H1 (cell line): ENCODE data around the gene HARS1. TPM values are rescaled to one million over a fixed set of nuclear protein-coding genes. Genes with fewer than 3 reads are reported as not detected.

ENCODE experiments used
- CTCF ChIA-PET: fragments of 300-600 bp; sonication (Branson Sonifier 250); formaldehyde crosslinking; loops from one replicate; lab custom pipeline; 2021; ENCODE audit not compliant: partially characterized antibody; lab: Charles Lee
- POLR2A ChIA-PET: fragments of 300-600 bp; sonication (Branson Sonifier 250); formaldehyde crosslinking; loops from one replicate; lab custom pipeline; 2021; ENCODE audit warnings: inconsistent platforms; ENCODE audit not compliant: partially characterized antibody; lab: Charles Lee
- DNase-seq, 2 experiments: peaks; one replicate each; pipeline versions ENCODE4 v3.0.0 to v3.0.0-alpha.2; 2010 to 2022; ENCODE audit warnings: low spot score in 2 of 2, low read depth in 1 of 2, mixed read lengths in 1 of 2
- FAIRE-seq: peaks from 2 replicates; lab custom pipeline; 2011; peaks lifted over from hg19 to GRCh38; lab: Jason Lieb, UNC
- H2AFZ ChIP-seq: 2 replicates; pipeline ENCODE4 v1.8.1; 2012; ENCODE audit warnings: low read length, inconsistent platforms
- H2AK5ac ChIP-seq: 2 replicates; pipeline ENCODE4 v1.6.1; 2013; ENCODE audit warnings: low read depth, low read length
- H2BK120ac ChIP-seq: replicated peaks from 2 replicates; pipeline ENCODE3; 2013; ENCODE audit warnings: low read depth, low read length, inconsistent platforms
- H2BK12ac ChIP-seq: 2 replicates; pipeline ENCODE4 v1.6.1; 2013; ENCODE audit warnings: low read depth, low read length
- H2BK15ac ChIP-seq: 2 replicates; pipeline ENCODE4 v1.6.1; 2013; ENCODE audit warnings: low read length
- H2BK20ac ChIP-seq: 2 replicates; pipeline ENCODE4 v1.6.1; 2013; ENCODE audit warnings: low read length
- H2BK5ac ChIP-seq: 2 replicates; pipeline ENCODE4 v1.6.1; 2013; ENCODE audit warnings: low read depth, low read length
- H3K14ac ChIP-seq: 2 replicates; pipeline ENCODE4 v1.6.1; 2013; ENCODE audit warnings: inconsistent platforms; ENCODE audit not compliant: insufficient read length
- H3K18ac ChIP-seq: 2 replicates; pipeline ENCODE4 v1.6.1; 2013; ENCODE audit warnings: low read length; ENCODE audit errors: extremely low read depth
- H3K23ac ChIP-seq: 2 replicates; pipeline ENCODE4 v1.6.1; 2013; ENCODE audit warnings: inconsistent platforms; ENCODE audit not compliant: insufficient read length
- H3K23me2 ChIP-seq: 2 replicates; pipeline ENCODE4 v1.6.1; 2013; ENCODE audit warnings: low read depth, low read length
- H3K27ac ChIP-seq: 2 replicates; pipeline ENCODE4 v1.6.1; 2011; ENCODE audit warnings: low read depth, low read length, inconsistent platforms
- H3K27me3 ChIP-seq, 4 experiments: replicated peaks in 1 of 4; 1 replicate in 1 of 4; 2 replicates in 3 of 4; pipeline versions ENCODE4 v1.6.1 to v1.8.1; 2011 to 2013; ENCODE audit warnings: low read length in 3 of 4, mild to moderate bottlenecking in 3 of 4, inconsistent platforms in 2 of 4, mixed read lengths in 2 of 4, moderate library complexity in 1 of 4; ENCODE audit not compliant: control insufficient read depth in 3 of 4, insufficient read depth in 3 of 4; ENCODE audit errors: extremely low read depth in 1 of 4
- H3K36me3 ChIP-seq, 4 experiments: 2 replicates each; pipeline versions ENCODE4 v1.6.1 to v1.8.1; 2011 to 2013; ENCODE audit warnings: mild to moderate bottlenecking in 4 of 4, low read length in 3 of 4, moderate library complexity in 2 of 4, control low read depth in 1 of 4, inconsistent platforms in 1 of 4; ENCODE audit not compliant: insufficient read depth in 4 of 4, control insufficient read depth in 2 of 4
- H3K4ac ChIP-seq: replicated peaks from 2 replicates; pipeline ENCODE3; 2013; ENCODE audit warnings: low read length, low read depth, mixed read lengths, inconsistent platforms; ENCODE audit not compliant: insufficient read length
- H3K4me1 ChIP-seq, 4 experiments: replicated peaks in 1 of 4; 1 replicate in 1 of 4; 2 replicates in 3 of 4; pipeline versions ENCODE4 v1.6.1 to v1.8.1; 2011 to 2013; ENCODE audit warnings: low read length in 3 of 4, inconsistent platforms in 2 of 4, mixed read lengths in 1 of 4; ENCODE audit not compliant: insufficient read depth in 4 of 4, control insufficient read depth in 3 of 4
- H3K4me2 ChIP-seq, 2 experiments: 2 replicates each; pipeline versions ENCODE4 v1.6.1 to v1.8.1; 2011 to 2013; ENCODE audit warnings: low read depth in 2 of 2, low read length in 2 of 2, control low read depth in 1 of 2, inconsistent platforms in 1 of 2, mild to moderate bottlenecking in 1 of 2; ENCODE audit not compliant: insufficient read depth in 1 of 2
- H3K4me3 ChIP-seq, 4 experiments: fragments of 200-600, 300-600 bp in 1 of 4; sonication (generic), shearing (Covaris generic), sonication (Bioruptor Twin) in 1 of 4; 2 replicates each; pipeline versions ENCODE4 v1.5.1 to v1.8.1; 2011 to 2016; ENCODE audit warnings: low read length in 4 of 4, low read depth in 3 of 4, control low read depth in 2 of 4, inconsistent platforms in 2 of 4, mild to moderate bottlenecking in 2 of 4, mixed read lengths in 1 of 4, moderate library complexity in 1 of 4; ENCODE audit not compliant: insufficient read depth in 2 of 4; ENCODE audit errors: extremely low read depth in 1 of 4
- H3K56ac ChIP-seq: replicated peaks from 2 replicates; pipeline ENCODE3; 2013; ENCODE audit warnings: low read depth, mild to moderate bottlenecking, mixed read lengths, low read length, inconsistent platforms; ENCODE audit not compliant: insufficient read length
- H3K79me1 ChIP-seq: 2 replicates; pipeline ENCODE4 v1.6.1; 2013; ENCODE audit warnings: low read depth, low read length, control low read depth
- H3K79me2 ChIP-seq, 2 experiments: 2 replicates each; pipeline versions ENCODE4 v1.6.1 to v1.8.1; 2012 to 2013; ENCODE audit warnings: low read length in 2 of 2, mild to moderate bottlenecking in 2 of 2, inconsistent platforms in 1 of 2; ENCODE audit not compliant: insufficient read depth in 2 of 2, control insufficient read depth in 1 of 2
- H3K9ac ChIP-seq, 4 experiments: replicated peaks in 1 of 4; 1 replicate in 1 of 4; 2 replicates in 3 of 4; pipeline versions ENCODE4 v1.6.1 to v1.8.1; 2011 to 2013; ENCODE audit warnings: low read depth in 3 of 4, low read length in 3 of 4, control low read depth in 2 of 4, mild to moderate bottlenecking in 2 of 4, moderate library complexity in 2 of 4, inconsistent platforms in 1 of 4; ENCODE audit errors: extremely low read depth in 1 of 4
- H3K9me3 ChIP-seq, 2 experiments: 2 replicates each; pipeline versions ENCODE4 v1.6.1 to v1.8.1; 2012 to 2013; ENCODE audit warnings: mild to moderate bottlenecking in 2 of 2, moderate library complexity in 2 of 2, control low read depth in 1 of 2, inconsistent platforms in 1 of 2, low read depth in 1 of 2, low read length in 1 of 2, mixed read lengths in 1 of 2; ENCODE audit not compliant: insufficient read depth in 2 of 2
- H4K20me1 ChIP-seq, 2 experiments: replicated peaks in 1 of 2; 2 replicates each; pipeline versions ENCODE3 to v1.8.1; 2011 to 2013; ENCODE audit warnings: inconsistent platforms in 2 of 2, low read length in 2 of 2, mild to moderate bottlenecking in 1 of 2; ENCODE audit not compliant: insufficient read depth in 2 of 2, control insufficient read depth in 1 of 2
- H4K5ac ChIP-seq: 2 replicates; pipeline ENCODE4 v1.6.1; 2013; ENCODE audit warnings: low read length, low read depth, mixed read lengths, inconsistent platforms; ENCODE audit not compliant: insufficient read length
- H4K8ac ChIP-seq: 2 replicates; pipeline ENCODE4 v1.8.0; 2013; ENCODE audit warnings: mild to moderate bottlenecking, moderate library complexity, low read length, inconsistent platforms; ENCODE audit not compliant: insufficient read depth; ENCODE audit errors: extremely low read depth
- H4K91ac ChIP-seq: replicated peaks from 2 replicates; pipeline ENCODE3; 2013; ENCODE audit warnings: low read length, mixed read lengths, inconsistent platforms; ENCODE audit not compliant: insufficient read length
- EGR1 ChIP-seq: IDR thresholded peaks from 2 replicates; pipeline ENCODE4 v1.6.1; 2011; ENCODE audit warnings: low read depth, low read length, borderline replicate concordance
- HDAC2 ChIP-seq, 2 experiments: fragments of 300-600 bp in 1 of 2; sonication (generic) in 1 of 2; IDR thresholded peaks; 2 replicates each; pipeline ENCODE4 v1.6.1; 2011 to 2012; ENCODE audit warnings: low read depth in 2 of 2, low read length in 2 of 2, mild to moderate bottlenecking in 2 of 2, moderate library complexity in 2 of 2, borderline replicate concordance in 1 of 2, inconsistent platforms in 1 of 2
- POLR2AphosphoS5 ChIP-seq: IDR thresholded peaks from 2 replicates; pipeline ENCODE4 v1.6.1; 2011; ENCODE audit warnings: low read depth, low read length
- RFX5 ChIP-seq: IDR thresholded peaks from 2 replicates; pipeline ENCODE4 v1.6.1; 2011; ENCODE audit warnings: low read depth, low read length, improper control_type of control experiment, borderline replicate concordance
- SAP30 ChIP-seq: fragments of 300-600 bp; sonication (generic); IDR thresholded peaks from 2 replicates; pipeline ENCODE4 v1.7.1; 2012; ENCODE audit warnings: low read length, moderate library complexity, mild to moderate bottlenecking, inconsistent platforms; ENCODE audit not compliant: insufficient read depth, insufficient replicate concordance
- SIX5 ChIP-seq: IDR thresholded peaks from 2 replicates; pipeline ENCODE4 v1.6.1; 2011; ENCODE audit warnings: mild to moderate bottlenecking, low read depth, low read length
- YY1 ChIP-seq: IDR thresholded peaks from 2 replicates; pipeline ENCODE4 v1.6.1; 2011; ENCODE audit warnings: low read depth, mild to moderate bottlenecking, low read length
- WGBS, 2 experiments: shearing (Covaris generic) in 1 of 2; methylation state at CpG; one replicate each; pipeline versions ENCODE4 v1.1.6 to v1.1.7; 2013 to 2015; ENCODE audit warnings: low lambda C conversion rate in 2 of 2, mixed read lengths in 2 of 2, inconsistent platforms in 1 of 2, low coverage in 1 of 2, missing lambda C conversion rate in 1 of 2; ENCODE audit not compliant: insufficient replicate concordance in 2 of 2, insufficient coverage in 1 of 2, insufficient read length in 1 of 2; ENCODE audit errors: extremely low coverage in 1 of 2, missing lambda C conversion rate in 1 of 2; 5-methylcytosine and 5-hydroxymethylcytosine counted together
- polyA plus RNA-seq, 7 experiments: library from polyadenylated mRNA; depleted of rRNA in 3 of 7; stranded (reverse) in 5 of 7; unstranded in 2 of 7; fragments of >200 nt in 5 of 7; fragments of 200-250 nt in 2 of 7; gene quantifications; 1 replicate in 5 of 7; 2 replicates in 1 of 7; 4 replicates in 1 of 7; pipeline versions ENCODE4 v1.2.1 to v1.2.3, GENCODE V29; 2011 to 2013; ENCODE audit warnings: missing spikeins in 2 of 7, mixed read lengths in 2 of 7
- total RNA-seq: library from RNA; stranded (reverse); fragmentation: NEBNext Ultra II Directional; extraction: Animal tissue kit (Norgen Biotek cat#: 25700); gene quantifications from 2 replicates; pipeline ENCODE4 v1.2.1, GENCODE V29; 2021
- TF ChIP-seq, protein P1 (sequence below): IDR thresholded peaks from 2 replicates; pipeline ENCODE4 v1.6.1; 2012; ENCODE audit warnings: low read length, inconsistent platforms

HARS1 gene
- total and polyA plus RNA-seq, 2 of the 8 experiments (the other 6 are each of a cell fraction or from before 2014, with no cell fraction given), result 27.8 to 56.8 TPM

DNA sequence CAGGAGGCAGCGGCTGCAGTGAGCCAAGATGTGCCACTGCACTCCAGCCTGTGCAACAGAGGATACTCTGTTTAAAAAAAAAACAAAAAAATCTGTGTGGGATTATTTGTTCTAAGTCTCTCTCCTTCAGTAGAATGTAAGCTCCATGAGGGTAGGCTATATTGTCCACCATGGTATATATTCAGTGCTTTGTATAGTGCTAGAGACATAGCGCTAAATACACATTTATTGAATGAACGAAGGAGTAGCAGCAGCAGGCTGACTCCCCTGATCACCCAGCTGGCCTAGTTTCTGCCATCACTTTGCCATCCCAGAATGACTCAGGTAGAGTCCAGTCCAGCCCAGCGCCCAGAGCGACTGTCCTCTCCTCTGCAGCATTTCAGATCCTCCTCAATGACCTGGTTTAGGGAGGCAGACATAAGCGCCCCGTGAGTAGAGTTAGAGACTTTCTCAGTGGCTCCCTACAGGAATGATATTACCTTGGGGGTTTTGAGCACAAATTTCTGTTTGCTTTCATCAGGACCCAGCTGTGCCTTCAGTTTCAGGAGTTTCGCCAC is 716 bp downstream of the HARS1 start:
- H3K4me2 ChIP-seq, result peak overlapping the region; percentile 82 to 91
- H2BK12ac ChIP-seq, result no peak overlapping the region
- peaks cover 4% of the 10 kb centered on the region for H3K79me1 ChIP-seq
- peaks cover 7% of the 10 kb centered on the region; the same call in 1 of the 2 replicates for H3K23me2 ChIP-seq
- no peak overlapping the region for H3K27ac ChIP-seq
- no peak overlapping the region for H3K56ac ChIP-seq
- H3K9ac ChIP-seq, result peak overlapping the region in 3 of 4 experiments; percentile 68 to 88 (median 77); a peak in 6 of 7 replicates
- H2BK120ac ChIP-seq, result no peak overlapping the region
- no peak overlapping the region for H3K14ac ChIP-seq
- H2AK5ac ChIP-seq, result no peak overlapping the region
- H3K18ac ChIP-seq, result no peak overlapping the region
- H4K8ac ChIP-seq, result no peak overlapping the region
- H3K4me1 ChIP-seq, result no peaks in the 10 kb centered on the region; a peak in 1 of 7 replicates
- peak overlapping the region; percentile 98; the same call in 1 of the 2 replicates for H2AFZ ChIP-seq
- no peak overlapping the region for H4K5ac ChIP-seq
- no peak for DNase-seq
- H3K27me3 ChIP-seq, result no peaks in the 10 kb centered on the region
- CTCF ChIA-PET, result interaction anchor here (0.6 to 1.7 kb wide), 9 partner anchors 8 to 1057 kb away, joined by 3 to 11 read pairs (median 4); partner anchors contain the start of genes IK and NDUFA2
- H3K79me2 ChIP-seq, result peaks cover 0 to 25% of the 10 kb centered on the region in 2 experiments; a peak in 2 of 4 replicates
- H3K36me3 ChIP-seq, result peaks cover 2 to 21% (median 14%) of the 10 kb centered on the region in 4 experiments; a peak in 7 of 8 replicates
- no peak overlapping the region for H2BK20ac ChIP-seq
- peaks cover 1 to 4% of the 10 kb centered on the region in 2 experiments for H4K20me1 ChIP-seq
- no peak overlapping the region for H4K91ac ChIP-seq
- H2BK15ac ChIP-seq, result no peak overlapping the region
- H3K9me3 ChIP-seq, result no peaks in the 10 kb centered on the region
- H3K23ac ChIP-seq, result no peak overlapping the region
- POLR2A ChIA-PET, result interaction anchor here (0.5 to 7.5 kb wide), 16 partner anchors 8 to 142 kb away, joined by 3 to 85 read pairs (median 5); partner anchors contain the start of genes DND1, IK, NDUFA2 and SRA1
- 70% methylated on average over 8 of the region's 8 CpGs; no CpG with 5 or more reads in 1 of the 2 experiments for WGBS, 2 experiments
- no peak overlapping the region for H3K4ac ChIP-seq
- H3K4me3 ChIP-seq, result peak overlapping the region; percentile 76 to 98 (median 88)
- no peak for FAIRE-seq
- no peak overlapping the region for H2BK5ac ChIP-seq
- TF ChIP-seq SAP30, result no peak
- TF ChIP-seq RFX5, result no peak
- TF ChIP-seq HDAC2 (IDR thresholded peaks at IDR 0.05; ENCODE audit: borderline replicate concordance in 1 of 2, low read depth in 2 of 2, low read length in 2 of 2), result no peak
- no peak for TF ChIP-seq POLR2AphosphoS5
- TF ChIP-seq SIX5, result no peak
- no peak for TF ChIP-seq YY1
- TF ChIP-seq, protein P1, sequence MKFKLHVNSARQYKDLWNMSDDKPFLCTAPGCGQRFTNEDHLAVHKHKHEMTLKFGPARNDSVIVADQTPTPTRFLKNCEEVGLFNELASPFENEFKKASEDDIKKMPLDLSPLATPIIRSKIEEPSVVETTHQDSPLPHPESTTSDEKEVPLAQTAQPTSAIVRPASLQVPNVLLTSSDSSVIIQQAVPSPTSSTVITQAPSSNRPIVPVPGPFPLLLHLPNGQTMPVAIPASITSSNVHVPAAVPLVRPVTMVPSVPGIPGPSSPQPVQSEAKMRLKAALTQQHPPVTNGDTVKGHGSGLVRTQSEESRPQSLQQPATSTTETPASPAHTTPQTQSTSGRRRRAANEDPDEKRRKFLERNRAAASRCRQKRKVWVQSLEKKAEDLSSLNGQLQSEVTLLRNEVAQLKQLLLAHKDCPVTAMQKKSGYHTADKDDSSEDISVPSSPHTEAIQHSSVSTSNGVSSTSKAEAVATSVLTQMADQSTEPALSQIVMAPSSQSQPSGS, result no peak
- no peak for TF ChIP-seq EGR1
